ENCODE results near the gene HSF2. TPM values are rescaled to one million over a fixed set of nuclear protein-coding genes. Genes with fewer than 3 reads are reported as not detected.

HSF2 gene, protein sequence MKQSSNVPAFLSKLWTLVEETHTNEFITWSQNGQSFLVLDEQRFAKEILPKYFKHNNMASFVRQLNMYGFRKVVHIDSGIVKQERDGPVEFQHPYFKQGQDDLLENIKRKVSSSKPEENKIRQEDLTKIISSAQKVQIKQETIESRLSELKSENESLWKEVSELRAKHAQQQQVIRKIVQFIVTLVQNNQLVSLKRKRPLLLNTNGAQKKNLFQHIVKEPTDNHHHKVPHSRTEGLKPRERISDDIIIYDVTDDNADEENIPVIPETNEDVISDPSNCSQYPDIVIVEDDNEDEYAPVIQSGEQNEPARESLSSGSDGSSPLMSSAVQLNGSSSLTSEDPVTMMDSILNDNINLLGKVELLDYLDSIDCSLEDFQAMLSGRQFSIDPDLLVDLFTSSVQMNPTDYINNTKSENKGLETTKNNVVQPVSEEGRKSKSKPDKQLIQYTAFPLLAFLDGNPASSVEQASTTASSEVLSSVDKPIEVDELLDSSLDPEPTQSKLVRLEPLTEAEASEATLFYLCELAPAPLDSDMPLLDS
- total RNA-seq: 19.4 and 22.4 TPM in 2 replicates

DNA sequence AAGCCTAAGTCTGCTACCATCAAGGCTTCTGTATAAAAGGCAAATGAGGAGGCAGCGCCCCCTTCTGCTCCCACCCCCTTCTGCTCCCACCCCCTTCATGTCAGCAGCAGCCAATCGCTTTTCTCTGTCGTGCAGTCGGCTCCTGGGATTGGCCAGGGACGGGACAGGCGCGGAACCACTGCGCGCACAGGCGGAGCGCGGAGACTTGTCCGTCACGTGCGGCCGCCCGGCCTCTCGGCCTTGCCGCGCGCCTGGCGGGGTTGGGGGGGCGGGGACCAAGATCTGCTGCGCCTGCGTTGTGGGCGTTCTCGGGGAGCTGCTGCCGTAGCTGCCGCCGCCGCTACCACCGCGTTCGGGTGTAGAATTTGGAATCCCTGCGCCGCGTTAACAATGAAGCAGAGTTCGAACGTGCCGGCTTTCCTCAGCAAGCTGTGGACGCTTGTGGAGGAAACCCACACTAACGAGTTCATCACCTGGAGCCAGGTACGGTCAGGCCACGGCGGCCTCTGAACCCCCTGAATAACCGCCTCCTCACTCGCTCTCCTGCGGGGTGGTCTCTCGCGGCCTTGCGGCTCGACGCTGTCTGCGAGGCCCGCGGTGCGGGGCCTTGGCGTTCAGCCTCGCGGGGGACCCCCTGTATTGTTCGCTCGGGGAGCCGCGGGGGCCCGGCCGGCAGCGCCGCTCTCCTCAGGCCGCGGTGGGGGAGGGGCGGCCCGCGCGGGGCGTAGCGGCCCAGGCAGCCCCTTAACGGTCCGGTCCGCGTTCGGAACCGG, at the start of gene HSF2:
Gene HSF2 (plus strand): TSS at position 305 of the 773 bp plus-strand sequence. CDS start 86 bp downstream, at position 391.

DNA sequence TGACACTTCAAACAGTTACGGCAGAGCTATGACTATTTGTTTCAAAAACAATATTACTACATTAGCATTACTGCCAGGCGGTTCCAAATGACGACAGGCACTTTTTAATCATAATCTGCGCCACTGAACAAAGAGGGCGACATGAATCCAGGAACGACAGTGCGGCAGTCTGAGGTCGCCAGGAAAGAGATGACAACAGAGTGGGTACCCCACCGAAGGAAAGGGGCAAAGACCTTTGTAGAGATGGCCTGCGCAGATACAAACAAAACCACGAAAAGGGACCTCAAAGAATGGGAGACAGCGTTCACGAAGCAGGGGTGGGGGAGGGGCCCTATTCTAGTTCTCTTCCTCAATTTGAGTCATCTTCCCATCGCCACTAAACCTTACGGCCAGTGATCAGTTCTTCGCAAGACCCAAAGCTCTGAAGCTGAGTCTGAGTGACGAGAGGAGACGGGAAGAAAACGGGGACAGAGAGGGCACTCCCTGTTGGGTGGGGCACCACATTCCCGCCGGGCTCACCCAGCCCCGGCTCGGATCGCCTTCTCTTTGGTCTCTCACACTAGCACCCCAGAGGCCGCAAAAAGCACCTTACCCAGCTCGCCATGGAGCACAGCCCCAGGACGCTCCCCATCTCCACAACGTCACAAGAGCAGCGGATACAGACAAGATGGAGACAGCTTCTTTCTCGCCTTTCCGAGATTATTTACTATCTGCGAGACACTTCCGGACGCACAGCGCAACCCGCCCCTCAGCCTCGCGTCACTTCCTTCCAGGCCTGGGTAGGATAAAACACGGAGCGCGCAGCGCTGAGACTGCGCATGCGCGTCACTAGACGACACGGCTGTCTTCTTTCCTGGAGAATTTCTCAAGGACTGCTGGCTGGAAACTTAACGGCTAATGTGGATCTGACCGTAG, 71.9 kb downstream of the HSF2 start, which contains the start of gene SERINC1:
Gene SERINC1 (minus strand): TSS at position 701 of the 915 bp plus-strand sequence. CDS start 70 bp downstream, at position 631.

Other genes with a start within 250 kb of the HSF2 start
- gene SERINC1, start 72.2 kb downstream of the HSF2 start, total RNA-seq: 289 and 311 TPM in 2 replicates
- gene PKIB, start 210.8 kb downstream of the HSF2 start, total RNA-seq: 2.1 and 9.3 TPM in 2 replicates

Data from bronchial smooth muscle cell (primary cell).